Thyroid gland (tissue), 4 donors: Measurements from ENCODE around the gene TARBP2.

Experiments
- POLR2A ChIP-seq, 2 donors: fragments of 450-650 bp; IDR thresholded peaks; one replicate each; pipeline ENCODE4 v1.6.1; 2017; ENCODE audit warnings: antibody characterized with exemption in 2 of 2, mild to moderate bottlenecking in 2 of 2, moderate library complexity in 1 of 2
- TF ChIP-seq, protein P1 (sequence below), 6 experiments: fragments of 200-600 bp in 3 of 6; fragments of 450-650 bp in 3 of 6; sonication (generic) in 3 of 6; IDR thresholded peaks; one replicate each; pipeline ENCODE4 v1.5.1; 2016 to 2019; ENCODE audit warnings: antibody characterized with exemption in 6 of 6, mild to moderate bottlenecking in 2 of 6, inconsistent platforms in 1 of 6, moderate library complexity in 1 of 6

DNA sequence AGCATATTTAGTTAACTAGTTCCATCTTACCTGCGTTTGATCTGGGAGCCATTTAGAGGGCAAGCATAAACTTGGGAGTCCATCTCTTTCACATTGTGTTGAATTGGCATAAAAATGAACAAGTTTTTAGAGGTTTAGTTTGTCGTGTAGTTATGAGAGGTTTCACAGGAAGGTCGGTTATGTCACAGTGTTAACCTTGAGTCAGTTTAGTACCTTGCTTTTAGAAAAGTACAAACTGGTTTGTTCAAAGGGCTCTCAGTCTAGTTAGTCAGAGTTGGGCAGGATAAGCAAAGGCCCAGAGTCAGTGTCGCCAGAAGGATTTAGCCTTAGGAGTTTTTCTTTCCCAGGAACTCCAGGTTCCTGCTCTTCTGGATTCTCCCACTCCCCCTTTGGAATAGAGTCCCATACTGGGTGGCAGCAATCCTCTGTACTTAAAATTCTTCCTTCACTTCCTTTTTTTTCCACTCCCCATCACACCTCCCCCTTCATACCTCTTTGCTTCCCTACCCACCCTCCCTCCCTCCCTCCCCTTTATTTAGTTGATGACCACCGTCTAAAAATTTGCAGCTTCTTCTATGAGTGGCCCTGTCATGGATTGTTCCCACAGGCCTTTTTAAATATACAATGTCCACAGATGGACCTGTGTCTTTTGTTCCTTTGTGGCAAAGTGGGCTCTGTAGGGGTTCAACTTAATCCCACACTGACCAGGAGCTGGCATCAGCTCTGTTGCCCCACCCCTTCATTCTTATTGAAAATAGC lies 37.1 kb upstream of the TARBP2 start:
- TF ChIP-seq, protein P1, sequence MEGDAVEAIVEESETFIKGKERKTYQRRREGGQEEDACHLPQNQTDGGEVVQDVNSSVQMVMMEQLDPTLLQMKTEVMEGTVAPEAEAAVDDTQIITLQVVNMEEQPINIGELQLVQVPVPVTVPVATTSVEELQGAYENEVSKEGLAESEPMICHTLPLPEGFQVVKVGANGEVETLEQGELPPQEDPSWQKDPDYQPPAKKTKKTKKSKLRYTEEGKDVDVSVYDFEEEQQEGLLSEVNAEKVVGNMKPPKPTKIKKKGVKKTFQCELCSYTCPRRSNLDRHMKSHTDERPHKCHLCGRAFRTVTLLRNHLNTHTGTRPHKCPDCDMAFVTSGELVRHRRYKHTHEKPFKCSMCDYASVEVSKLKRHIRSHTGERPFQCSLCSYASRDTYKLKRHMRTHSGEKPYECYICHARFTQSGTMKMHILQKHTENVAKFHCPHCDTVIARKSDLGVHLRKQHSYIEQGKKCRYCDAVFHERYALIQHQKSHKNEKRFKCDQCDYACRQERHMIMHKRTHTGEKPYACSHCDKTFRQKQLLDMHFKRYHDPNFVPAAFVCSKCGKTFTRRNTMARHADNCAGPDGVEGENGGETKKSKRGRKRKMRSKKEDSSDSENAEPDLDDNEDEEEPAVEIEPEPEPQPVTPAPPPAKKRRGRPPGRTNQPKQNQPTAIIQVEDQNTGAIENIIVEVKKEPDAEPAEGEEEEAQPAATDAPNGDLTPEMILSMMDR (IDR thresholded peaks at IDR 0.05) = no peak
- no peak for TF ChIP-seq POLR2A (IDR thresholded peaks at IDR 0.05)
